ENCODE measurements around the gene POU2AF2. TPM values are rescaled to one million over a fixed set of nuclear protein-coding genes. Genes with fewer than 3 reads are reported as not detected.

POU2AF2 gene
- total and polyA plus RNA-seq, 2 of the 8 experiments (the other 6 are each of a cell fraction or from before 2014, with no cell fraction given): not detected

DNA sequence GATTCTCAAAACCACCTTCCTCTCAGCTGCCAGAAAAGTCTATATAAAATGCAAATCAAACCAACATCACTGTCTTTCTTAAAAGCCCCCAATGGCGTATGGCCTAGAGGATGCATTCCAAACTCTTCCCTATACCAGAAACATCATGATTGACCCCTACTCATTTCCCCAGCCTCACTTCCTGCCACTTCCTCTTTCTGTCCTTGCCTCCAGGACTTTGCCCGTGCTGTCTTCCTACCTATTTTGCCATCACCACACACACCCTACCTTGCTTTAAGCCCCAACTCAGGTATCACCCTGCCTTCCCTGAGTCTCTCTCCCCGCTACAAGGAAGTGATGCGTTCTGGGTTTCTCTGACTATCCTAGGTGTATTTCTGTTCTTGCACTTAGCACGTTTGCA lies 8.1 kb downstream of the POU2AF2 start:
- Histone ChIP-seq H2BK12ac (ENCODE audit: low read depth, low read length) (no peak overlapping the region), H3K27me3 (replicated peaks in 1 of 4; ENCODE audit: control insufficient read depth in 3 of 4, extremely low read depth in 1 of 4, insufficient read depth in 3 of 4, low read length in 3 of 4) (no peaks in the 10 kb centered on the region; a peak in 1 of 7 replicates), H4K5ac (ENCODE audit: insufficient read length, low read depth, low read length) (no peak overlapping the region), H3K18ac (ENCODE audit: extremely low read depth, low read length) (no peak overlapping the region), H3K9me3 (ENCODE audit: insufficient read depth in 2 of 2, low read depth in 1 of 2, low read length in 1 of 2) (no peaks in the 10 kb centered on the region), H4K20me1 (replicated peaks in 1 of 2; ENCODE audit: control insufficient read depth in 1 of 2, insufficient read depth in 2 of 2, low read length in 2 of 2) (no peaks in the 10 kb centered on the region), H3K4ac (replicated peaks; ENCODE audit: insufficient read length, low read depth, low read length) (no peak overlapping the region), H3K79me2 (ENCODE audit: control insufficient read depth in 1 of 2, insufficient read depth in 2 of 2, low read length in 2 of 2) (no peaks in the 10 kb centered on the region), H3K4me3 (ENCODE audit: extremely low read depth in 1 of 4, insufficient read depth in 2 of 4, low read depth in 3 of 4, low read length in 4 of 4) (no peak overlapping the region), H2AK5ac (ENCODE audit: low read depth, low read length) (no peak overlapping the region), H3K36me3 (ENCODE audit: control insufficient read depth in 2 of 4, insufficient read depth in 4 of 4, low read length in 3 of 4) (no peaks in the 10 kb centered on the region), H3K79me1 (ENCODE audit: low read depth, low read length) (no peaks in the 10 kb centered on the region), H3K9ac (replicated peaks in 1 of 4; ENCODE audit: extremely low read depth in 1 of 4, low read depth in 3 of 4, low read length in 3 of 4) (no peak overlapping the region), H4K8ac (ENCODE audit: extremely low read depth, insufficient read depth, low read length) (no peak overlapping the region), H2AFZ (ENCODE audit: low read length) (no peak overlapping the region), H3K14ac (ENCODE audit: insufficient read length) (no peak overlapping the region), H4K91ac (replicated peaks; ENCODE audit: insufficient read length, low read length) (no peak overlapping the region), H2BK20ac (ENCODE audit: low read length) (no peak overlapping the region), H3K23me2 (ENCODE audit: low read depth, low read length) (no peaks in the 10 kb centered on the region), H2BK5ac (ENCODE audit: low read depth, low read length) (no peak overlapping the region), H3K56ac (replicated peaks; ENCODE audit: insufficient read length, low read depth, low read length) (no peak overlapping the region), H3K23ac (ENCODE audit: insufficient read length) (no peak overlapping the region), H2BK15ac (ENCODE audit: low read length) (no peak overlapping the region), H3K4me1 (replicated peaks in 1 of 4; ENCODE audit: control insufficient read depth in 3 of 4, insufficient read depth in 4 of 4, low read length in 3 of 4) (no peaks in the 10 kb centered on the region), H2BK120ac (replicated peaks; ENCODE audit: low read depth, low read length) (no peak overlapping the region), H3K27ac (ENCODE audit: low read depth, low read length) (no peak overlapping the region), H3K4me2 (ENCODE audit: insufficient read depth in 1 of 2, low read depth in 2 of 2, low read length in 2 of 2) (no peak overlapping the region)
- DNase-seq (ENCODE audit: low read depth in 1 of 2, low spot score in 2 of 2) (no peak), FAIRE-seq (no peak)
- WGBS, 2 experiments (ENCODE audit: extremely low coverage in 1 of 2, insufficient coverage in 1 of 2, insufficient read length in 1 of 2, insufficient replicate concordance in 2 of 2, low coverage in 1 of 2, low lambda C conversion rate in 2 of 2, missing lambda C conversion rate in 1 of 2): 92% methylated on average over 5 of the region's 5 CpGs; no CpG with 5 or more reads in 1 of the 2 experiments
- ChIA-PET POLR2A (ENCODE audit: partially characterized antibody) (no interaction called here), CTCF (ENCODE audit: partially characterized antibody) (interaction anchor here (0.6 to 1.4 kb wide), 2 partner anchors 23 to 24 kb away, joined by 3 to 4 read pairs; no protein-coding TSS in a partner anchor)
- TF ChIP-seq E2F6 (IDR thresholded peaks at IDR 0.05) (no peak), RNF2 (IDR thresholded peaks at IDR 0.05; ENCODE audit: borderline replicate concordance, low read depth, low read length, missing control alignments, poor library complexity, severe bottlenecking) (no peak), PHF8 (conservative IDR thresholded peaks at IDR 0.05; ENCODE audit: low read depth, low read length) (no peak), NRF1 (IDR thresholded peaks at IDR 0.05; ENCODE audit: low read depth, low read length) (no peak), CHD2 (IDR thresholded peaks at IDR 0.05; ENCODE audit: low read length) (no peak), CTBP2 (IDR thresholded peaks at IDR 0.05; ENCODE audit: borderline replicate concordance, insufficient read depth, insufficient read length, low read length) (no peak), SP2 (IDR thresholded peaks at IDR 0.05; ENCODE audit: low read length) (no peak), KDM4A (IDR thresholded peaks at IDR 0.05; ENCODE audit: low read depth, low read length, severe bottlenecking) (no peak), FOSL1 (IDR thresholded peaks at IDR 0.05; ENCODE audit: insufficient read depth, low read depth, low read length) (no peak), POLR2A (IDR thresholded peaks at IDR 0.05; ENCODE audit: control extremely low read depth in 1 of 2, low read depth in 2 of 2, low read length in 2 of 2) (no peak), CTCF (IDR thresholded peaks at IDR 0.05; ENCODE audit: control extremely low read depth in 1 of 3, insufficient read depth in 1 of 3, low read depth in 1 of 3, low read length in 3 of 3) (no peak)

Measured in H1 (cell line).